Measurements from ENCODE around the gene HOXA13. TPM values are rescaled to one million over a fixed set of nuclear protein-coding genes. Genes with fewer than 3 reads are reported as not detected.

The HOXA13 gene
- total and polyA plus RNA-seq, 10 of the 15 experiments (the other 5 are each of a cell fraction or from before 2014, with no cell fraction given), result not detected

- H3K9me3 ChIP-seq (replicated peaks; ENCODE audit: control insufficient read depth, insufficient read depth, low read length), result no peaks in the 10 kb centered on the region; the same call in 2 of the 3 replicates
Measured at GRCh38 chr7:27151341-27151930, 48.5 kb downstream of the HOXA13 start.

More at GRCh38 chr7:27151341-27151930, 48.5 kb downstream of the HOXA13 start:
- Histone ChIP-seq H2AFZ (ENCODE audit: control insufficient read depth, low read depth, low read length) (peak overlapping the region; percentile 77; the same call in 1 of the 2 replicates), H3K36me3 (ENCODE audit: control insufficient read depth in 2 of 2, insufficient read depth in 2 of 2, low read length in 1 of 2) (no peaks in the 10 kb centered on the region), H3K27ac (ENCODE audit: control insufficient read depth, insufficient read depth) (no peak overlapping the region), H3K9ac (ENCODE audit: control insufficient read depth, insufficient read depth, low read length) (no peak overlapping the region), H3K79me2 (ENCODE audit: control insufficient read depth, insufficient read depth, low read length) (no peaks in the 10 kb centered on the region), H4K20me1 (ENCODE audit: control insufficient read depth, insufficient read depth) (no peaks in the 10 kb centered on the region), H3K27me3 (replicated peaks in 1 of 2; ENCODE audit: control insufficient read depth in 2 of 2, insufficient read depth in 2 of 2, low read length in 1 of 2) (peaks cover 20 to 63% of the 10 kb centered on the region in 2 experiments), H3K4me2 (ENCODE audit: control insufficient read depth, insufficient read depth) (peak overlapping the region; percentile 91), H3K4me3 (peak overlapping the region; percentile 67), H3K4me1 (ENCODE audit: control insufficient read depth, insufficient read depth, low read length) (no peaks in the 10 kb centered on the region; the same call in 1 of the 2 replicates)
- TF ChIP-seq CTCF (IDR thresholded peaks at IDR 0.05 in 2 of 3, conservative IDR thresholded peaks at IDR 0.05 in 1 of 3; ENCODE audit: control insufficient read depth in 2 of 3, extremely low read depth in 1 of 3, insufficient read depth in 1 of 3, low read depth in 3 of 3, low read length in 3 of 3), result peak in 1 of 3 experiments; percentile 6; a peak in 1 of 6 replicates
- TF ChIP-seq REST (IDR thresholded peaks at IDR 0.05; ENCODE audit: low read depth, low read length), result no peak
- no peak for TF ChIP-seq CEBPZ (IDR thresholded peaks at IDR 0.05; ENCODE audit: low read depth, low read length)
- TF ChIP-seq EGR1 (IDR thresholded peaks at IDR 0.05; ENCODE audit: borderline replicate concordance in 1 of 2, low read depth in 2 of 2, low read length in 2 of 2), result 0 out of 3 replicates have a peak, but pooled peaks of 1 of the 2 experiments have one; percentile 10
- no peak for TF ChIP-seq FOXM1 (IDR thresholded peaks at IDR 0.05; ENCODE audit: low read depth, low read length)
- no peak for TF ChIP-seq BMI1 (IDR thresholded peaks at IDR 0.05; ENCODE audit: borderline replicate concordance)
- FAIRE-seq (no peak), ATAC-seq (no peak), DNase-seq (ENCODE audit: low read depth, low spot score) (no peak)
- no TSS peak for BruUV-seq (replicated peaks)
- ChIA-PET CTCF (interaction anchor here (0.8 to 5.5 kb wide), 16 partner anchors 8 to 1257 kb away, joined by 3 to 38 read pairs (median 6); no protein-coding TSS in a partner anchor), RAD21 (ENCODE audit: unreplicated experiment) (interaction anchor here (0.8 to 2.8 kb wide), 9 partner anchors 17 to 782 kb away, joined by 3 to 10 read pairs (median 4); partner anchors contain the start of gene HOXA1), SMC1A (ENCODE audit: uncharacterized antibody, unreplicated experiment) (interaction anchor here (1.1 to 3.2 kb wide), 9 partner anchors 8 to 1259 kb away, joined by 3 to 17 read pairs (median 4); partner anchors contain the start of gene SKAP2), POLR2A (no interaction called here)
- intact Hi-C loops (cut with micrococcal nuclease; ENCODE audit: unreplicated experiment) (no loop called here), in situ Hi-C loops (cut with MboI) (loop anchor here (25.0 kb wide), 1 partner anchor 1064 kb away; no protein-coding TSS in a partner anchor)
- under 1% methylated on average over 27 of the region's 27 CpGs for WGBS (ENCODE audit: insufficient coverage, insufficient replicate concordance, low lambda C conversion rate, missing lambda C conversion rate)
